ENCODE results near the gene RFX8. TPM values are rescaled to one million over a fixed set of nuclear protein-coding genes. Genes with fewer than 3 reads are reported as not detected.

The RFX8 gene
- total RNA-seq, 1 experiment from 2014 or later = 0.77 TPM

GRCh38 chr2:101416609-101417008 is 58.3 kb downstream of the RFX8 start:
- intact Hi-C loops (cut with micrococcal nuclease) = no loop called here
- BruUV-seq (replicated peaks) = no TSS peak
- no peaks in the 10 kb centered on the region for H4K20me1 ChIP-seq (ENCODE audit: low read length)
- no peaks in the 10 kb centered on the region for H3K79me2 ChIP-seq (ENCODE audit: low read length)
- H3K9ac ChIP-seq (ENCODE audit: low read length) = no peak overlapping the region
- no peaks in the 10 kb centered on the region for H3K9me3 ChIP-seq (ENCODE audit: low read length)
- H3K9me2 ChIP-seq (replicated peaks; ENCODE audit: low read length) = no peaks in the 10 kb centered on the region
- ChIA-PET CTCF (interaction anchor here (1.1 kb wide), 1 partner anchor 28 kb away, joined by 3 read pairs; no protein-coding TSS in a partner anchor), POLR2A (ENCODE audit: unreplicated experiment) (interaction anchor here (0.5 kb wide), 1 partner anchor 22 kb away, joined by 21 read pairs; no protein-coding TSS in a partner anchor)
- H2AFZ ChIP-seq (ENCODE audit: low read length) = no peak overlapping the region
- no peaks in the 10 kb centered on the region for H3F3A ChIP-seq (ENCODE audit: low read length, unreplicated experiment)
- no peaks in the 10 kb centered on the region for H3K36me3 ChIP-seq (ENCODE audit: low read depth, low read length)
- no peak overlapping the region for H3K4me2 ChIP-seq (ENCODE audit: low read length)
- ATAC-seq (no peak), DNase-seq (no peak)
- peaks cover 16% of the 10 kb centered on the region for H3K4me1 ChIP-seq (ENCODE audit: insufficient read depth, low read length)
- no peak overlapping the region for H3K4me3 ChIP-seq (ENCODE audit: low read length)
- H3K27ac ChIP-seq (ENCODE audit: low read length) = no peak overlapping the region
- TF ChIP-seq EZH2 (IDR thresholded peaks at IDR 0.05; ENCODE audit: low read length, unreplicated experiment) (no peak), CTCF (conservative IDR thresholded peaks at IDR 0.05; ENCODE audit: low read depth, low read length) (no peak), EZH2phosphoT487 (IDR thresholded peaks at IDR 0.05; ENCODE audit: borderline replicate concordance, low read length) (no peak)
- H3K27me3 ChIP-seq (ENCODE audit: low read length) = no peaks in the 10 kb centered on the region

GRCh38 chr2:101415884-101416283 is 59.0 kb downstream of the RFX8 start:
- no TSS peak for BruUV-seq (replicated peaks)
- no peaks in the 10 kb centered on the region for H3K9me2 ChIP-seq (replicated peaks; ENCODE audit: low read length)
- H3K36me3 ChIP-seq (ENCODE audit: low read depth, low read length) = no peaks in the 10 kb centered on the region
- no peak for DNase-seq
- H2AFZ ChIP-seq (ENCODE audit: low read length) = no peak overlapping the region
- no peak for ATAC-seq
- H3K9me3 ChIP-seq (ENCODE audit: low read length) = no peaks in the 10 kb centered on the region
- H4K20me1 ChIP-seq (ENCODE audit: low read length) = no peaks in the 10 kb centered on the region
- TF ChIP-seq EZH2 (IDR thresholded peaks at IDR 0.05; ENCODE audit: low read length, unreplicated experiment) = no peak
- TF ChIP-seq CTCF (conservative IDR thresholded peaks at IDR 0.05; ENCODE audit: low read depth, low read length) = no peak
- no peak for TF ChIP-seq EZH2phosphoT487 (IDR thresholded peaks at IDR 0.05; ENCODE audit: borderline replicate concordance, low read length)
- peaks cover 23% of the 10 kb centered on the region for H3K4me1 ChIP-seq (ENCODE audit: insufficient read depth, low read length)
- CTCF ChIA-PET = no interaction called here
- H3K79me2 ChIP-seq (ENCODE audit: low read length) = no peaks in the 10 kb centered on the region
- H3K4me2 ChIP-seq (ENCODE audit: low read length) = no peak overlapping the region
- H3K4me3 ChIP-seq (ENCODE audit: low read length) = no peak overlapping the region
- intact Hi-C loops (cut with micrococcal nuclease) = no loop called here
- POLR2A ChIA-PET (ENCODE audit: unreplicated experiment) = no interaction called here
- H3K27ac ChIP-seq (ENCODE audit: low read length) = no peak overlapping the region
- H3F3A ChIP-seq (ENCODE audit: low read length, unreplicated experiment) = no peaks in the 10 kb centered on the region
- no peaks in the 10 kb centered on the region for H3K27me3 ChIP-seq (ENCODE audit: low read length)
- H3K9ac ChIP-seq (ENCODE audit: low read length) = no peak overlapping the region

- TF ChIP-seq CTCF (conservative IDR thresholded peaks at IDR 0.05; ENCODE audit: low read depth, low read length) (peak; percentile 38; the same call in 1 of the 2 replicates), EZH2 (IDR thresholded peaks at IDR 0.05; ENCODE audit: low read length, unreplicated experiment) (no peak), EZH2phosphoT487 (IDR thresholded peaks at IDR 0.05; ENCODE audit: borderline replicate concordance, low read length) (no peak)
- ChIA-PET CTCF (no interaction called here), POLR2A (ENCODE audit: unreplicated experiment) (no interaction called here)
- Histone ChIP-seq H3K9me2 (replicated peaks; ENCODE audit: low read length) (no peaks in the 10 kb centered on the region), H3K4me2 (ENCODE audit: low read length) (no peak overlapping the region), H3K36me3 (ENCODE audit: low read depth, low read length) (no peaks in the 10 kb centered on the region), H2AFZ (ENCODE audit: low read length) (no peak overlapping the region), H3K9me3 (ENCODE audit: low read length) (no peaks in the 10 kb centered on the region), H3K27me3 (ENCODE audit: low read length) (no peaks in the 10 kb centered on the region), H3K4me3 (ENCODE audit: low read length) (no peak overlapping the region), H3F3A (ENCODE audit: low read length, unreplicated experiment) (no peaks in the 10 kb centered on the region), H3K9ac (ENCODE audit: low read length) (no peak overlapping the region), H3K79me2 (ENCODE audit: low read length) (no peaks in the 10 kb centered on the region), H3K27ac (ENCODE audit: low read length) (no peak overlapping the region), H3K4me1 (ENCODE audit: insufficient read depth, low read length) (peaks cover 27% of the 10 kb centered on the region), H4K20me1 (ENCODE audit: low read length) (no peaks in the 10 kb centered on the region)
- DNase-seq = no peak
- no peak for ATAC-seq
- no TSS peak for BruUV-seq (replicated peaks)
- intact Hi-C loops (cut with micrococcal nuclease) = no loop called here
These were observed 59.7 kb downstream of the RFX8 start for GRCh38 chr2:101415220-101415619.

Measured in PC-3 (cell line).